Activated naive CD4-positive, alpha-beta T cell treated with anti-CD3 and anti-CD28 coated beads for 36 hours (primary cell): Measurements from ENCODE around the gene ABCG1. TPM values are rescaled to one million over a fixed set of nuclear protein-coding genes. Genes with fewer than 3 reads are reported as not detected.

Experiments used
- CTCF ChIA-PET: fragments of 350-600 bp; sonication (Branson Sonifier 250); formaldehyde crosslinking; loops from one replicate; lab custom pipeline; 2021; ENCODE audit warnings: antibody characterized with exemption; lab: Charles Lee
- DNase-seq: peaks from one replicate; pipeline ENCODE4 v3.0.0-alpha.2; 2020
- H3K27ac Mint-ChIP-seq: one replicate; pipeline ENCODE4 v1.8.0; 2021; ENCODE audit warnings: mild to moderate bottlenecking, mixed read lengths
- H3K27me3 Mint-ChIP-seq: one replicate; pipeline ENCODE4 v1.8.0; 2021; ENCODE audit warnings: low read depth, mixed read lengths
- H3K36me3 Mint-ChIP-seq: one replicate; pipeline ENCODE4 v1.8.0; 2021; ENCODE audit warnings: low read depth, mixed read lengths
- H3K4me1 Mint-ChIP-seq: one replicate; pipeline ENCODE4 v1.8.0; 2021; ENCODE audit warnings: low read depth, mixed read lengths
- H3K4me3 Mint-ChIP-seq: one replicate; pipeline ENCODE4 v1.8.0; 2021; ENCODE audit warnings: mild to moderate bottlenecking, moderate library complexity, mixed read lengths
- H3K9me3 Mint-ChIP-seq: one replicate; pipeline ENCODE4 v1.8.0; 2021; ENCODE audit warnings: mixed read lengths
- intact Hi-C: fragments of 100-400 bp; cut with micrococcal nuclease; formaldehyde crosslinking; loops from one replicate; pipeline ENCODE4 v1.15.1; 2023
- total RNA-seq, 2 experiments: library from RNA; stranded (reverse); gene quantifications; one replicate each; pipeline ENCODE4 v1.2.3, GENCODE V29; 2021

ABCG1 gene
- total RNA-seq, 2 experiments from 2014 or later = 27.8 to 28.7 TPM

DNA sequence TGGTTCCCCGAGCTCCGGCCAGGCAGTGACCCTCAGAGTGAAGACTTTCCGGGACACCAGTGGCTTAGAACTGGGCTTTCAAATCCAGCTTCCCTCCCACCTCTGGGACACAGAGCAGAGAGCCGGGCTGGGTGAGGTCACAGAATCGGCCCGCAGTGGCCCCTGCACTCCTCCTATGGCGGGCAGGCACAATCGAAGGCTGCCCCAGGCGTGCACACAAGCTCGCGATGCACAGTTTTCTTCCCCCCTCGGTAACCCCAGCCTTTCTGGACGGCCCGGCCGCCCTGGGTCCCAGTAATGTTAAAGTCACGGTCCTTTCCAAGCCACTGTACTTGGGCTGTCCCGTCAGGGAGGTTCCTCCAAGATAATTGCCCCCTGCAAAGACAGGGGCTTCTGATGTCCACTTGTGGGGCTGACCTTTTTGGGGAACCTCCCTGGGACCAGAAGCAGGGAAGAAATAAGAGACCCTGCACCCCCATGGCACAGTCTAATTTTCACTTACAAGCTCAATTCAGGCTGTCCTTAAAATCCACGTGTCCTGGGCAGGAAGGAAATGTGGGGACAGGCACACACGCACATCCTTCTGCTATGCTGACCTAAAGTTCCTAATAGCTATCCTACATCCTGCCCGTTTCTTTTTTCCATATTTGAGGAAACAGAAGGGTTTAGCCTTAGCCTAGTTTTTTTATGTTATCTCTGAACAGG lies 82.6 kb downstream of the ABCG1 start:
- Mint-ChIP-seq H3K27me3 (no peaks in the 10 kb centered on the region), H3K36me3 (no peaks in the 10 kb centered on the region), H3K9me3 (no peaks in the 10 kb centered on the region), H3K27ac (no peak overlapping the region), H3K4me1 (peaks cover 8% of the 10 kb centered on the region), H3K4me3 (no peak overlapping the region)
- CTCF ChIA-PET = interaction anchor here (1.0 kb wide), 1 partner anchor 208 kb away, joined by 3 read pairs; no protein-coding TSS in a partner anchor
- DNase-seq = no peak
- intact Hi-C loops = no loop called here

DNA sequence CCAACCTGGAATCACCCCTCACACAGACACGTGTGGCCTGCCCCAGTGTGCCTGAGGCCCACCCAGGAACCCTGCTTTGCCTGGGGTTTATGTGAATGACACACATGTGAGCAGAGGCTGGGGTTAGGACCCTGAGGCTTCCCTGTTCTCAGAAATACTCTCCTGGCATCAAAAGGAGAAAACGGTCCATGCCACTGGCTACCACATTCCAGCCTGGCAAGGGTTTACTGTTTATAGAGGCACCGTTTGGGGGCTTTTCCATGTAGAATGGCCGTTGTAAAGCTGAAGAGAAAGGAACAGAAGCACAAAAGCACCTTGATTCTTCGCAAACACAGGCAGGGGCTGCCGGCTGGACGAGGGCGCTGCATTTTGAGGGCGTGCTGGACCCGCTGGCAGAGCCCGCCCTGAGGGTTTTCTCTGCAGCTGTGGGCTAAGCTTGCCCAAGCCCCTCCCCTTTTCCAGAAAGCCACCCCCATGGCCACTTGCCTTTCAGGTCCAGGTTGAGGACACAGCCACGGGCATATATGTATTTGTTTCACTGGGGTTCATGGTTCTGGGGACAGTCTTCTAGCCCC lies 83.2 kb downstream of the ABCG1 start:
- Mint-ChIP-seq H3K36me3 (no peaks in the 10 kb centered on the region), H3K9me3 (no peaks in the 10 kb centered on the region), H3K27me3 (peaks cover 2% of the 10 kb centered on the region), H3K4me3 (no peak overlapping the region), H3K4me1 (peaks cover 8% of the 10 kb centered on the region), H3K27ac (no peak overlapping the region)
- CTCF ChIA-PET = no interaction called here
- DNase-seq = no peak
- intact Hi-C loops = no loop called here

DNA sequence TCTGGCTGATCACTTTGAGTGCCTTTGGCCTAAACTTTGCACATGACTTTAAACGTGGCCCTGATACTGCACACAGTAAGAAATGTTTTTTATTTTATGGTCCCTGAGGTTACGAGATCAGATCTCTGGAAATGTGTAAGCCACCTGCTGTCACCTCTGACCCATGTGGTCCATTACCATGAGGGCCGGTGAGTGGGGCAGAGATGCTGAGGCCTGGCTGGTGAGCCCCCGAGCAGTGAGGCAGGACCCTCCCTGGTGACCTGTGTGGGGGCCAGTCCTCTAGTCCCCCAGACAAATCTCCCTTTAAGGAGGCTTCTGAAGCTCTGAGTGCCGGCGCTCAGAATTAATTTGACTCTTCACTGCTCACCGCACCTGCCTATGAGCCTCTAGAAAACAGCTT lies 83.9 kb downstream of the ABCG1 start:
- Mint-ChIP-seq H3K4me3 (no peak overlapping the region), H3K27ac (no peak overlapping the region), H3K4me1 (peaks cover 8% of the 10 kb centered on the region), H3K27me3 (peaks cover 2% of the 10 kb centered on the region), H3K9me3 (no peaks in the 10 kb centered on the region), H3K36me3 (no peaks in the 10 kb centered on the region)
- no peak for DNase-seq
- intact Hi-C loops = no loop called here
- CTCF ChIA-PET = no interaction called here

DNA sequence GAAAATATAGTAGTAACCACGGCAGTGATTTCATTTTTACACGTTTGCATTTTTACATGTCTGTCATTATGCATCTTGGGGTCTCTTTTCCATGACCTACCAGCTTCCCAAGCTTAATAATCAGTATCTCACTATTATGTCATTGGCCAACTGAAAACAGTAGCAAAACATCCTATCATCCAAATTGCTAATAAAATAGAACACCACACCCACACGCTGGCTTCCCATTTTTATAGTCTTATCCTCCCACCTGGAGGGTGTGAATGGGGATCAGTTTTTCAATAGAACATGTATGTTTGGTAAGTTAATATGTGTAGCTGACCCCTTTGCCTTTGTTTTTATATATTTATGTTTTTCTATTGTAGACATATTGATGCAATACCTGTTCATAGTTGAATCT lies 84.5 kb downstream of the ABCG1 start:
- peaks cover 2% of the 10 kb centered on the region for H3K27me3 Mint-ChIP-seq
- peaks cover 8% of the 10 kb centered on the region for H3K4me1 Mint-ChIP-seq
- H3K27ac Mint-ChIP-seq = no peak overlapping the region
- no peak for DNase-seq
- CTCF ChIA-PET = interaction anchor here (0.6 kb wide), 1 partner anchor 65 kb away, joined by 3 read pairs; no protein-coding TSS in a partner anchor
- intact Hi-C loops = no loop called here
- H3K4me3 Mint-ChIP-seq = no peak overlapping the region
- no peaks in the 10 kb centered on the region for H3K9me3 Mint-ChIP-seq
- no peaks in the 10 kb centered on the region for H3K36me3 Mint-ChIP-seq

DNA sequence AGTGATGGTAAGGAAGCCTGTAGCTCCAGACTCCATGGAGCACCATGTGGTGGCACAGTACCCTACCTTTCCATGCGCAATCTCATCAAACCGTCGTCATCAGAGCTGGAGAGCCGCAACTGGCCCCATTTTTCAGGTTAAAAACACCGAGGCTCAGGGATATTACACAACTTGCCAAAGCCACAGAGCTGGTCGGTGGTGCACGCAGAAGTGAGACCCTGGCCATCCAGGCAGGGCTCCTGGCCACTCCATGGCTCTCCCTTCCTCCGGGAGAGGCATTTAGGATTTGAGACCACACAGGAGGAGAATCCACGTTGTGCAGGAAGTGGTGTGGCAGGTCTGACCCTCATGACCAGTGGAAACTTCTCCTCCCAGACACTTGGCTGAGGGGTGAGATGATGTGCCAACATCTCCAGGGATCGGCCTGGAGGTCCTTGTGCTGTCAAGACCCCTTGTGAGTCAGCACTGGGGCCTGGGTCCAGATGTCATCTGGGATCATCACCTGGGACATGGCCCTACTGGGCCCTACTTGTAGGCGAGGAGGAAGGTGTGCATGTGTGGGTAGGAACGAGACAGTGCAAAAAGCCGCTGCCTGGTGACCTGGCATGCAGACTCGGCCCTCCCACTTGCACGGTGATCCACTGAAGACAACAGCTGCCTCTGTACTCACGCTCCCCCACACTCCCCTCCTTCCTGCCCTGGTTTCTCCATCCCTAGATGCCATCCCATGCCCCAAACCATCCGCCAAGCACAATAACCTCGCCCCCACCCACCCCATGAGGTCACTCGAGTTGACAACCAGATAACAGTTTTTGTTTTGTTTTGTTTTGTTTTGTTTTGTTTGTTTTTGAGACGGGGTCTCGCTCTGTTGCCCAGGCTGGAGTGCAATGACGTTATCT lies 85.9 kb downstream of the ABCG1 start:
- peaks cover 3% of the 10 kb centered on the region for H3K4me1 Mint-ChIP-seq
- peaks cover 2% of the 10 kb centered on the region for H3K27me3 Mint-ChIP-seq
- CTCF ChIA-PET = no interaction called here
- H3K27ac Mint-ChIP-seq = no peak overlapping the region
- intact Hi-C loops = loop anchor here (5.0 kb wide), 1 partner anchor 527 kb away; no protein-coding TSS in a partner anchor
- no peak overlapping the region for H3K4me3 Mint-ChIP-seq
- no peak for DNase-seq
- no peaks in the 10 kb centered on the region for H3K9me3 Mint-ChIP-seq
- no peaks in the 10 kb centered on the region for H3K36me3 Mint-ChIP-seq

DNA sequence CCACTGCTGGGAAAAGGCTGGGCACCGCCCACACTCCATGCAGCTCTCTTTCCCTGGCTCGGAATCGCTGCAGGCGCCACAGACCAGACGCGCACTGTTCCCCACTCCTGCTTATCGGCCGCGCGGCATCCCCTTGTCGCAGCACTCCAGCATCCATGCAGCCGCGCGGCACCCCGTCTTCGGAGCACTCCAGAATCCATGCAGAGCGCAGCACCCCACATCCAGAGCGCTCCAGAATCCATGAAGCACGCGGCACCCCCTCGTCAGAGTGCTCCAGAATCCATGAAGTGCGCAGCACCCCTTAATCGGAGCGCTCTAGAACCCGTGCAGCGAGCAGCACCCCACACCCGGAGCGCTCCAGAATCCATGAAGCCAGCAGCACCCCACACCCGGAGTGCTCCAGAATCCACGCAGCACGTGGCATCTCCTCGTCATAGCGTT lies 86.8 kb downstream of the ABCG1 start:
- DNase-seq = no peak
- no peak overlapping the region for H3K27ac Mint-ChIP-seq
- H3K36me3 Mint-ChIP-seq = no peaks in the 10 kb centered on the region
- H3K4me3 Mint-ChIP-seq = no peak overlapping the region
- peaks cover 3% of the 10 kb centered on the region for H3K4me1 Mint-ChIP-seq
- intact Hi-C loops = loop anchor here (5.0 kb wide), 1 partner anchor 527 kb away; no protein-coding TSS in a partner anchor
- CTCF ChIA-PET = interaction anchor here (0.7 kb wide), 1 partner anchor 66 kb away, joined by 3 read pairs; no protein-coding TSS in a partner anchor
- no peaks in the 10 kb centered on the region for H3K9me3 Mint-ChIP-seq
- H3K27me3 Mint-ChIP-seq = peaks cover 2% of the 10 kb centered on the region

DNA sequence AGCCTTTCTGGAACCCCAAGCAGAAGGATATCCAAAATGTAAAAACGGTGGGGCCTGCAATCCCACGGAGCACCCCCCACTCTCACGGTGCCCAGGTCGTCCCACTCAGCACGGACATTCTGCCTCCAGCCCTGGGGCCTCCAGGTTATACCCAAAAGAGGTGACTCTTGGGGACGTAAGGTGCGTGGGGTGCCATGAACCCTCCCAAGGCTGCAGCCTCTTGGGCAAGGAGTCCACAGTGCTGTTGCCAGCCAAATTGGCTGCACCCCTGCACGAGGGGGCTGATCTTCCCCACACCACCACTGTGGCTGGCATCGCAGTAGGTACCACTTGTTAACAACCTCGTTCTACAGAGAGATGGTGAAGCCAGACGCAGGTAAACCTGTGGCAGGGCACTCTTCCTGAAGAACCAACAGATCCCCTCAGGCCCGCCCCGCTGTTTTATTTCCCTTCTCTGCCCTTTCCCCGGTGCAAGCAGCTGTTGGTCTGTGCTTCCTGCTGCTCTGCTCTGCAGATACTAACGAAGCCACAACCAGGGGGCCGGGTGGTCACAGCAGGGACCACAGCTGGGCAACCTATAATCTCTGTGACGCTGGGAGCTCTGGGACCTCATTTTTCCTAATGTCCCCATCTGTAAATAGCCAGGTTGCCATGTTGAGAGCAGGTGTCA lies 87.6 kb downstream of the ABCG1 start:
- H3K27ac Mint-ChIP-seq = no peak overlapping the region
- no peaks in the 10 kb centered on the region for H3K9me3 Mint-ChIP-seq
- no peaks in the 10 kb centered on the region for H3K36me3 Mint-ChIP-seq
- DNase-seq = no peak
- H3K27me3 Mint-ChIP-seq = peaks cover 2% of the 10 kb centered on the region
- H3K4me1 Mint-ChIP-seq = peaks cover 3% of the 10 kb centered on the region
- H3K4me3 Mint-ChIP-seq = no peak overlapping the region
- intact Hi-C loops = loop anchor here (5.0 kb wide), 1 partner anchor 526 kb away; no protein-coding TSS in a partner anchor
- CTCF ChIA-PET = interaction anchor here (0.6 kb wide), 1 partner anchor 228 kb away, joined by 5 read pairs; no protein-coding TSS in a partner anchor

DNA sequence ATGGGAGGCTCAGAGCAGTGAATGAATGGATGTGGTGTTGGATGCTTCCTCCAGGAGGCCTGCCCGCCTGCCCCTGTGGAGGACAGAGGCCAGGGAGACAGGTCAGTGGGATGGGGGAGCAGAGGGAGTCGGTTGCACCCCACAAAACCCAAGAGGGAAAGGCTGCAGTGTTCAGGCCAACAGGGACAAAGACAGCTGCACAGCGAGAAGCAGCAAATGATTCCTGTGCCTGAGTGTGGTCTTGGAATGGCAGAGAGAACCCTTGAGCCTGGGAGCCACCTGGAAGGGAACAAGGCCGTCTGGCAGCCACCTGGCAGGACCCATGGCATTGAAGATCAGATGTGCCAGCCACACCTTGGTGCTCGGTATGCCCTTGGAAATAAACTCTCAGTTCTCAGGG lies 88.2 kb downstream of the ABCG1 start:
- H3K4me3 Mint-ChIP-seq = no peak overlapping the region
- CTCF ChIA-PET = interaction anchor here (0.6 kb wide), 2 partner anchors 143 to 229 kb away, joined by 4 to 5 read pairs; no protein-coding TSS in a partner anchor
- DNase-seq = no peak
- intact Hi-C loops = loop anchor here (5.0 kb wide), 1 partner anchor 525 kb away; no protein-coding TSS in a partner anchor
- H3K27me3 Mint-ChIP-seq = peaks cover 2% of the 10 kb centered on the region
- no peaks in the 10 kb centered on the region for H3K9me3 Mint-ChIP-seq
- no peak overlapping the region for H3K27ac Mint-ChIP-seq
- H3K36me3 Mint-ChIP-seq = no peaks in the 10 kb centered on the region
- H3K4me1 Mint-ChIP-seq = peaks cover 3% of the 10 kb centered on the region

DNA sequence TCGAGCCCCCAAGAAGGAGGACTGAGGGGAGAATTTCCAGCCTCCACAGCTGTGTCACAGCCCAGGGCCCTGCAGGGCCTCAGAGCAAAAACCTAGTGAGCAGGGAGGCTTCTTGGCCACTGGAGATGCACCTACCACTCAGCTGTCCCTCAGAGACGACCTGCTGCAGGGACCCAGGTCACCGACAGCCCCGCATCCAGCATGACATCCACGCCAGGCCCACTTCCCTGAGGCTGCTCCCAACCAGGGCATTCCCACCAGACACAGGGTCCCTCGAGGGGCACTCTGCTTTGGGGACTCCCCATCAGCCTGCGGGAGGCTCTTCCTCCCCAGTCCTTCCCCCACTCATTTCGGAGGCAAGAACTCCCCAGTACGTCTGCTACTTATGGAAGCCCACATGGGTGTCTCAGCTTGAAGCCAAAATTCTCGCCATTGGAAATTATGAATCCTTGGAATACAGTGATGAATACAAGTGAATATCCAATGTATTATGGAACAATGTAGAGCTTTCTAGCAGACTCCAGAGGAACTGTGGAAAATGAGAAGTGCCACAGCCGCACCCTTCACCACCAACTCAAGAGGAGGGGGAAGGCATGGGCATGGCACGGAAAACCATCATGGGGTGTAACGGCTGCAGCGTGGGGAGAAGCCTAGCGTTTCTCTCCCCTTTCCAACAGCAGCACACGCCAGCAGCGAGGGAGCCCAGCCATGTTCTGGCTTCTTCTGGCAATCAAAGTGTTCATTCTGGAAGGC lies 89.4 kb downstream of the ABCG1 start:
- H3K27ac Mint-ChIP-seq = no peak overlapping the region
- intact Hi-C loops = loop anchor here (5.0 kb wide), 1 partner anchor 524 kb away; no protein-coding TSS in a partner anchor
- CTCF ChIA-PET = interaction anchor here (1.0 to 3.1 kb wide), 5 partner anchors 18 to 228 kb away, joined by 3 to 12 read pairs (median 3); no protein-coding TSS in a partner anchor
- no peak for DNase-seq
- H3K4me3 Mint-ChIP-seq = no peak overlapping the region
- peaks cover 3% of the 10 kb centered on the region for H3K4me1 Mint-ChIP-seq
- H3K36me3 Mint-ChIP-seq = no peaks in the 10 kb centered on the region
- H3K27me3 Mint-ChIP-seq = peaks cover 2% of the 10 kb centered on the region
- no peaks in the 10 kb centered on the region for H3K9me3 Mint-ChIP-seq

DNA sequence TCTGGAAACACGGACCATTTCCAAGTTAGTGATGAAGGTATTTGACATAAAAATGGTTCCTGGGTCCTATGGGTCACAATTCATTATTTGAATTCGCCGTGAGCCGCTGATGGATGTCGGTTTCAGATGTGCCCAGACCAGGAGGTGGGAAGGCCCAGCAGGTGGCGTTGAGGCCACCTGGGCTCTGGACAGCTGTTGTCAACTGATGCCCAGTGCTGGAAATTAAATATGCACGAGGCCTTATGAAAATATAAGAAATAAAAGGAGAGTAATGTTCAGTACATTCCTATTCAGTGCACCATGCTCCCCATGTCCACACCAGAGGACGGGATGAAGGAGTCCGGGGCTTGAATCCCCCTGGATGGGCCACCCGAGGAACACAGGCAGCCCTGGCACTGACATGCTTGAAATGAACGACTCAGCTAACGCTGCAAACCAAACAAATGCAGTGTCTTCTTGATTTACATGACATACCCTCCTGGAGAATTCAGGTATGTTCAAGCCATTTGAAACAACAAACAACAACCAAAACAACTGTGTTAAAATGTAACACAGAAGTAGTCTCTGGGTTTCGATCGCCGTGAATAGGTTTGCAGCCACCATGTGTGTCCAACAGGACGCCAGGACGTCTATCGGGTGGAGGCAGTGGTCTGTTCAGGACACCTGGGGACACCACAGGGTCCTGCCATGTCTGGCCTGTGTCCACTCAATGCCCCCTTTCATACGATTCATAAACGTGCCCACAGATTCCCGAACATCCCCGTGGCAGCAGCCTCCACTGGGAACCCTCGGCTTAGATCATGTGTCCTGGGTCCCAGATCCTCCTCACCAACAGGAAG lies 90.2 kb downstream of the ABCG1 start:
- no peaks in the 10 kb centered on the region for H3K9me3 Mint-ChIP-seq
- intact Hi-C loops = loop anchor here (1.0 to 5.0 kb wide), 2 partner anchors 141 to 523 kb away; no protein-coding TSS in a partner anchor
- CTCF ChIA-PET = interaction anchor here (0.5 to 3.1 kb wide), 25 partner anchors 9 to 228 kb away, joined by 3 to 18 read pairs (median 4); no protein-coding TSS in a partner anchor
- DNase-seq = no peak
- H3K27me3 Mint-ChIP-seq = peaks cover 2% of the 10 kb centered on the region
- no peak overlapping the region for H3K27ac Mint-ChIP-seq
- H3K4me1 Mint-ChIP-seq = peaks cover 3% of the 10 kb centered on the region
- H3K4me3 Mint-ChIP-seq = no peak overlapping the region
- no peaks in the 10 kb centered on the region for H3K36me3 Mint-ChIP-seq
